Colonic mucosa (tissue), 4 donors: Measurements from ENCODE around the gene VWA8. TPM values are rescaled to one million over a fixed set of nuclear protein-coding genes. Genes with fewer than 3 reads are reported as not detected.

ENCODE experiments used
- DNase-seq: peaks from one replicate; pipeline ENCODE4 v3.0.0-alpha.2; 2020
- H3K27ac ChIP-seq: fragments of 200-600 bp; one replicate; pipeline ENCODE4 v1.8.0; 2021
- H3K27me3 ChIP-seq: fragments of 200-600 bp; one replicate; pipeline ENCODE4 v1.8.0; 2021
- H3K36me3 ChIP-seq: fragments of 200-600 bp; one replicate; pipeline ENCODE4 v1.8.0; 2021
- H3K4me1 ChIP-seq: fragments of 200-600 bp; one replicate; pipeline ENCODE4 v1.8.0; 2021; ENCODE audit warnings: mild to moderate bottlenecking
- H3K4me3 ChIP-seq: fragments of 200-600 bp; one replicate; pipeline ENCODE4 v1.8.0; 2021
- H3K9ac ChIP-seq, 2 donors: one replicate each; pipeline ENCODE4 v1.7.0; 2013; ENCODE audit warnings: control low read depth in 2 of 2, low read depth in 2 of 2, low read length in 2 of 2
- H3K9me3 ChIP-seq: fragments of 200-600 bp; one replicate; pipeline ENCODE4 v1.8.0; 2021
- intact Hi-C: fragments of 100-400 bp; cut with DNase I; formaldehyde crosslinking; loops from one replicate; pipeline ENCODE4 v1.14.1; 2022
- total RNA-seq, 2 donors: library from RNA; stranded (reverse); fragmentation: NEBNext Ultra II Directional in 1 of 2; extraction: Animal tissue kit (Norgen Biotek cat#: 25700) in 1 of 2; gene quantifications; one replicate each; pipeline ENCODE4 v1.2.1, GENCODE V29; 2021
- TF ChIP-seq, protein P1 (sequence below): fragments of 200-600 bp; IDR thresholded peaks from one replicate; pipeline ENCODE4 v1.8.0; 2022; ENCODE audit warnings: antibody characterized with exemption, mild to moderate bottlenecking
- donor health status: healthy.
- donor health status: DM: no; HTN: no; CAD: no.
- donor health status: DM: no; HTN: no; CAD: no.

VWA8 gene
- total RNA-seq, 2 donors from 2014 or later = 23.8 to 31.8 TPM

DNA sequence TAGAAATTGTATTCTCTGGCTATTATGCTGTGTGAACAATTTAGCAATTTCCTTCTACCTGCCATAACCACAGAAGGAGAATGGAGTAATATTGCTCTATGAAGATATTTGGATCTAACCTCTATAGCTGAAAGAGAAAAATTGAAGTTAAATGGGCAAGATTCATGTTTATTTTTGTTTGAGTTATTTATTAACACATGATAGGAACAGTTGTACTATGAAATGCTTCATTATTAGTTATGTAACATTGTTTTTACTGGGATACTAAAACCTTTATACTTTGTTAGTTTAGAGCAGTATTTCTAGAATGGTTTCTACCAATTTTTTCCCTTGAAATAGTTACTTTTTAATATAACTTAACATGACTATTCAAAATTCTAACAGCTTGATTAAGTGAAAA is 27.3 kb upstream of the VWA8 start:
- no peak overlapping the region for H3K9ac ChIP-seq
- no peak overlapping the region for H3K4me3 ChIP-seq
- no peaks in the 10 kb centered on the region for H3K36me3 ChIP-seq

DNA sequence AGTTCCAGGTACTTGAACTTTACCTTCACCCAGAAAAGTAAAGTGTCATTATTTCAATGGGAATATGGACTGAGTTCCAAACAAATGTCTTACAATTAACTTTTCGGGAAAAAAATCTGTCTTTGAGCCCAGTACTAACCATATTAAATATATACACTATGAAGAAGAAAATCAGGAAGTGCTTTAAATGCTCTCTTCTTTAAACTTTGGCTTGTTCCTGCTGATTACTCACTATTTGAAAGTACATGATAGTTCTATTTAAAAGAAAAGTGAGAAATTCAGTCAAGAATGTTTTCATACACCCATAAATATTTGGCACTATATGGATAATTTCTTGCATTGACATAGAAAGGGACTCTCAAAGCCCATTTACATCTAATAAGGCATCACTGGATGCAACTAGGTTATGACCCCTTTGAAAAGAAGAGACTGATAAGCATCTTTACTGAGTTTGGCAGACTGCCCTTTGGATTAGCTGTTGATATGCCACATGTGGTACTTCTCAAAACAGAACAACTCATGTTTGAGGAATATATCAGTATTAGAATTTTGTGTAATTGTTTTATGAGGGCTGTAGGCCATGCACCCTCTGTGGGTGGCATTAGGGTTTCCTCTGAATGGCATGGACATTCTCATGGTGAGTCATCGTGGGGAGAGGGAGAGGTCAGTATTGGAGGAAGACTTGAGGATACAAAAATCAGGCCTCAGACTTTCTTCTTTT is 25.0 kb upstream of the VWA8 start:
- H3K9me3 ChIP-seq = no peaks in the 10 kb centered on the region
- no peaks in the 10 kb centered on the region for H3K27me3 ChIP-seq
- no peak overlapping the region for H3K9ac ChIP-seq
- TF ChIP-seq, protein P1, sequence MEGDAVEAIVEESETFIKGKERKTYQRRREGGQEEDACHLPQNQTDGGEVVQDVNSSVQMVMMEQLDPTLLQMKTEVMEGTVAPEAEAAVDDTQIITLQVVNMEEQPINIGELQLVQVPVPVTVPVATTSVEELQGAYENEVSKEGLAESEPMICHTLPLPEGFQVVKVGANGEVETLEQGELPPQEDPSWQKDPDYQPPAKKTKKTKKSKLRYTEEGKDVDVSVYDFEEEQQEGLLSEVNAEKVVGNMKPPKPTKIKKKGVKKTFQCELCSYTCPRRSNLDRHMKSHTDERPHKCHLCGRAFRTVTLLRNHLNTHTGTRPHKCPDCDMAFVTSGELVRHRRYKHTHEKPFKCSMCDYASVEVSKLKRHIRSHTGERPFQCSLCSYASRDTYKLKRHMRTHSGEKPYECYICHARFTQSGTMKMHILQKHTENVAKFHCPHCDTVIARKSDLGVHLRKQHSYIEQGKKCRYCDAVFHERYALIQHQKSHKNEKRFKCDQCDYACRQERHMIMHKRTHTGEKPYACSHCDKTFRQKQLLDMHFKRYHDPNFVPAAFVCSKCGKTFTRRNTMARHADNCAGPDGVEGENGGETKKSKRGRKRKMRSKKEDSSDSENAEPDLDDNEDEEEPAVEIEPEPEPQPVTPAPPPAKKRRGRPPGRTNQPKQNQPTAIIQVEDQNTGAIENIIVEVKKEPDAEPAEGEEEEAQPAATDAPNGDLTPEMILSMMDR = no peak
- H3K36me3 ChIP-seq = no peaks in the 10 kb centered on the region
- DNase-seq = no peak
- H3K27ac ChIP-seq = no peak overlapping the region
- intact Hi-C loops = no loop called here
- H3K4me1 ChIP-seq = no peaks in the 10 kb centered on the region
- no peak overlapping the region for H3K4me3 ChIP-seq

More for the DNA sequence above, 27.3 kb upstream of the VWA8 start:
- TF ChIP-seq, protein P1 = no peak
- no peak for DNase-seq
- intact Hi-C loops = no loop called here
- Histone ChIP-seq H3K27ac (no peak overlapping the region), H3K4me1 (no peaks in the 10 kb centered on the region), H3K9me3 (no peaks in the 10 kb centered on the region), H3K27me3 (no peaks in the 10 kb centered on the region)

DNA sequence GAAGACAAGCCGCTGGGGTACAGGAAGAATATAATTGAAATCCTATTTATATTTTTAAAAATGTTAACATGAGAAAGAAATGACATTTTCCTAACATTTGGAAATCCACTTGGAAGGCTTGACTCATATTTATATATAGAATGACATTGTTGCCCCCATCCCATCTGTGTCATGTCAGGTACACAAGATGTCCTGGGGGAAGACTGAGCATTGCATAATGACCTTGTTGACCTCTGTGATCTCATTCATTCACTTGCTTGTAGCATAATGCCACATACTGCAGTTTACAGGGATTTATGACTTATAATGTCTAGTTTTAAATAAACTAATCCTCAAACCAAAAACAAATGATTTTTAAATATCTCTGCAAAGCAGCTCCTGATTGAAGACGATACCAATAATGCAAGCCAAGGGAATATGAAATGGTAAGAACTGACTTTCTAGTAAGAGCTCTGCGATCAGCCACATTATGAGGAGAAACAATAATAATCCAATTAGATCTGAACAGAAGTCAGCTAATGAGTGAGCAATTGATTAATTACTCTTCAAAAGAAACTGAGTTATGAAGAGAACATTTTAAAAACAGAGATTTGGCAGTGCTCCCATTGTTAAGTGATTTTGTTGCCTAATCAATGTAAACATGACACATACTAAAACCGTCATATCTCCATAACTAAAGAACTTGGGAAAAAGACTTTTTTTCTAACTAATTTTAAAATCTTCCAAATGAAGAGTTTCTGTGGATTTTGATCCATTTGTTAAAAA is 21.2 kb upstream of the VWA8 start:
- no peaks in the 10 kb centered on the region for H3K27me3 ChIP-seq
- no peaks in the 10 kb centered on the region for H3K4me1 ChIP-seq
- no peak for DNase-seq
- no peaks in the 10 kb centered on the region for H3K36me3 ChIP-seq
- intact Hi-C loops = no loop called here
- H3K9me3 ChIP-seq = no peaks in the 10 kb centered on the region
- H3K27ac ChIP-seq = no peak overlapping the region
- H3K9ac ChIP-seq = no peak overlapping the region
- no peak overlapping the region for H3K4me3 ChIP-seq
- TF ChIP-seq, protein P1 = no peak

DNA sequence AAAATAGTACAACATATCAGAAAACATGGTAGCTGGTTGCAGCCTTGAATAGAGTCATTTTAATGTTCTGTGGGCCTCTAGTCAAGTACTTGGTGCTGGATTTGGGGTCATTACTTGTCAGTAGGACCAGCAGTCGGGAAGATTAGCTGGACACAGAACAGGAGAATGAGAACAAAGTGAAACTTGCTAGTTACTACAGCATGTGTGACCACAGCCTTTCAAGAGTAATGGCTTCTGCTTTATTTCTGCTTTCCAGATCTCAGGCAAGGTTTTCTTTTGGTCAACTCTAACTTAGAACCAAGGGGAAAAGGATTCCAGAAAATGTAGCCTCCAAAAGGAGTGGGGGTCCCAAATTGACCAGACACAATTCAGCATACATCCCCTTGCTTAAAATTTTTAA is 17.1 kb upstream of the VWA8 start:
- H3K36me3 ChIP-seq = no peaks in the 10 kb centered on the region
- no peak for DNase-seq
- H3K27me3 ChIP-seq = no peaks in the 10 kb centered on the region
- TF ChIP-seq, protein P1 = no peak
- H3K9me3 ChIP-seq = no peaks in the 10 kb centered on the region
- no peaks in the 10 kb centered on the region for H3K4me1 ChIP-seq
- intact Hi-C loops = no loop called here
- no peak overlapping the region for H3K9ac ChIP-seq
- no peak overlapping the region for H3K27ac ChIP-seq
- H3K4me3 ChIP-seq = no peak overlapping the region

DNA sequence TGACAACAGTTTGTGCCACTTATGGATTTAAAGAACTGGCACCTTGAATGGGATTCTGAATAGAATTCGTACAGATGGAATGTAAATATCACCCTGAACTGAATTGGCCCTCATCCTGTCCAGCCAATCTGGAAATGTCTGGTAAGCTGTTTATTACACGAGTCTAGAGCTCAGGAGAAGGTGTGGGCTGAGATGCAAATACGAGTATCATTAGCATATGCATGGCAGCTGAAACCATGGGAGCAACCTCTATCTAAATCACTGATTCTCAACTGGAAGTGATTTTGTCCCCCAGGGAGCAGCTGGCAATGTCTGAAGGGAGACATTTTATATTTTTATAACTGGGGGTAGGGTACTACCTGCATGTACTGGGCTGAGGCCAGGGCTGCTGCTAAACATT is 15.6 kb upstream of the VWA8 start:
- Histone ChIP-seq H3K27me3 (no peaks in the 10 kb centered on the region), H3K9me3 (no peaks in the 10 kb centered on the region), H3K4me3 (no peak overlapping the region), H3K4me1 (no peaks in the 10 kb centered on the region), H3K9ac (no peak overlapping the region), H3K36me3 (no peaks in the 10 kb centered on the region), H3K27ac (no peak overlapping the region)
- DNase-seq = no peak
- intact Hi-C loops = no loop called here
- TF ChIP-seq, protein P1 = no peak
